ENCODE data around the gene ZNF527.

DNA sequence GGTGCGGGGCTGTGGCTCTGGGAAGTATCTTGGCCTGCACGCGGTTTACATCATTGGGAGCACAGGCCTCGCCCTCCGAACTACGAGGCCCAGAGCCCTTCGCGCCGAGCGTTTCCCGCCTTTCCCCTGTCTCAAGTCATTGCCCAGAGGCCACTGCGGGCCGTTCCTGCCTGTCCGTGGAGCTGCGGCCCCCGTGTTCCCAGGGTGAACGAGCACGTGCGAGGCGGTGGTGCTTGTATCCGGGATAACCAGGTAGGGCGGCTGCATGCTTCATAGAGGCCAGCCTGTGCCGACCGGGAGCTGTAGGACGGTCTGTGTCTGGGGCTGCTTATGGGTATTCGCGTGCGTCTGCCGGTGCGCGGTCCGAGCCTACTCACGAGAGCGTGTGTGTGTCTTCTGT, 32.5 kb downstream of the ZNF527 start:
- TF ChIP-seq CTCF (conservative IDR thresholded peaks at IDR 0.05; ENCODE audit: low read depth, low read length), result no peak
- no peak for TF ChIP-seq EZH2 (IDR thresholded peaks at IDR 0.05; ENCODE audit: low read length, unreplicated experiment)
- TF ChIP-seq EZH2phosphoT487 (IDR thresholded peaks at IDR 0.05; ENCODE audit: borderline replicate concordance, low read length), result no peak

Data from PC-3 (cell line).